Erythroblast (primary cell): ENCODE data around the gene FAM9B.

ENCODE experiments used
- GATA1 ChIP-seq: IDR thresholded peaks from 2 replicates; pipeline ENCODE4 v1.6.1; 2011; ENCODE audit warnings: low read depth, mild to moderate bottlenecking, control low read depth, low read length, moderate library complexity
- POLR2A ChIP-seq: IDR thresholded peaks from 2 replicates; pipeline ENCODE4 v1.6.1; 2011; ENCODE audit warnings: mild to moderate bottlenecking, low read length

DNA sequence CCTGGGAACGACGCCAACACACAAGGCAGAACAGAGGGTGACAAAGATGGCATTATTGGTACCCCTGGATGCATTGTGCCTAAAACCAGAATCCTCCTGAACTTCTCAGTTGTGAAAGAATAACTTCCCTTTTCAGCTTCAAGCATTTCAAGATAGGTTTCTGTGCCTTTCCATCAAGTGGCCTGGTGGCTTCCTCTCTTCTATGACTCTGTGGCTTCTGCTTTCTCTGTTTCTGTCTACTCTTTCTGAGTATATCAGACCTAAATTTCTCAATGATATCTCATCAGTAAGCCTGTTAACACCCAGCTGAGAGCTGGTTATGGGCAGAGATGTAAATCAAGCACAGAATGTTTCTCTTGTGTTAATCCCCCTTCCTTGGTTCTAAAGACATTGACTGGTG is 21.4 kb upstream of the FAM9B start:
- TF ChIP-seq POLR2A (no peak), GATA1 (no peak)
